ENCODE measurements around the gene VWC2. TPM values are rescaled to one million over a fixed set of nuclear protein-coding genes. Genes with fewer than 3 reads are reported as not detected.

VWC2 gene
- total and polyA plus RNA-seq, 2 donors (not counting 1 experiment from before 2014, with no cell fraction given) = not detected

GRCh38 chr7:49866076-49866735 lies 92.8 kb downstream of the VWC2 start:
- no peak for TF ChIP-seq EZH2 (IDR thresholded peaks at IDR 0.05; ENCODE audit: low read length, missing control alignments)
- TF ChIP-seq CTCF (conservative IDR thresholded peaks at IDR 0.05 in 1 of 2, IDR thresholded peaks at IDR 0.05 in 1 of 2; ENCODE audit: low read depth in 1 of 2, low read length in 2 of 2) = no peak
- no peaks in the 10 kb centered on the region for H4K20me1 ChIP-seq (ENCODE audit: control insufficient read depth, extremely low read depth, insufficient read depth, low read length)
- DNase-seq (ENCODE audit: low read depth in 2 of 2) = no peak
- no peaks in the 10 kb centered on the region for H3K27me3 ChIP-seq (ENCODE audit: control insufficient read depth, insufficient read depth, low read length)
- no peak overlapping the region for H3K4me2 ChIP-seq (ENCODE audit: extremely low read depth, insufficient read depth, low read length)
- H3K4me1 ChIP-seq (ENCODE audit: control insufficient read depth, extremely low read depth, insufficient read depth, low read length) = no peaks in the 10 kb centered on the region
- H3K4me3 ChIP-seq (replicated peaks in 1 of 4; ENCODE audit: control extremely low read depth in 1 of 4, insufficient read depth in 1 of 4, low read depth in 3 of 4, low read length in 4 of 4) = no peak overlapping the region
- no peak overlapping the region for H3K9ac ChIP-seq (ENCODE audit: insufficient read depth, low read length)
- no peaks in the 10 kb centered on the region for H3K36me3 ChIP-seq (ENCODE audit: control insufficient read depth, insufficient read depth, low read length)
- no peak overlapping the region for H3K27ac ChIP-seq (ENCODE audit: insufficient read depth, low read length)
- H2AFZ ChIP-seq (ENCODE audit: low read length) = no peak overlapping the region
- H3K79me2 ChIP-seq (ENCODE audit: control insufficient read depth, insufficient read depth, low read length) = no peaks in the 10 kb centered on the region
- H3K9me3 ChIP-seq (ENCODE audit: control insufficient read depth, insufficient read depth, low read depth, low read length) = no peaks in the 10 kb centered on the region

GRCh38 chr7:49866910-49867309 lies 93.5 kb downstream of the VWC2 start:
- Histone ChIP-seq H3K4me3 (replicated peaks in 1 of 4; ENCODE audit: control extremely low read depth in 1 of 4, insufficient read depth in 1 of 4, low read depth in 3 of 4, low read length in 4 of 4) (no peak overlapping the region), H3K36me3 (ENCODE audit: control insufficient read depth, insufficient read depth, low read length) (no peaks in the 10 kb centered on the region), H2AFZ (ENCODE audit: low read length) (no peak overlapping the region), H3K4me1 (ENCODE audit: control insufficient read depth, extremely low read depth, insufficient read depth, low read length) (no peaks in the 10 kb centered on the region), H3K9me3 (ENCODE audit: control insufficient read depth, insufficient read depth, low read depth, low read length) (no peaks in the 10 kb centered on the region), H4K20me1 (ENCODE audit: control insufficient read depth, extremely low read depth, insufficient read depth, low read length) (no peaks in the 10 kb centered on the region), H3K9ac (ENCODE audit: insufficient read depth, low read length) (no peak overlapping the region), H3K27me3 (ENCODE audit: control insufficient read depth, insufficient read depth, low read length) (no peaks in the 10 kb centered on the region), H3K79me2 (ENCODE audit: control insufficient read depth, insufficient read depth, low read length) (no peaks in the 10 kb centered on the region), H3K4me2 (ENCODE audit: extremely low read depth, insufficient read depth, low read length) (no peak overlapping the region), H3K27ac (ENCODE audit: insufficient read depth, low read length) (no peak overlapping the region)
- DNase-seq (ENCODE audit: low read depth in 2 of 2) = no peak
- TF ChIP-seq EZH2 (IDR thresholded peaks at IDR 0.05; ENCODE audit: low read length, missing control alignments) (no peak), CTCF (conservative IDR thresholded peaks at IDR 0.05 in 1 of 2, IDR thresholded peaks at IDR 0.05 in 1 of 2; ENCODE audit: low read depth in 1 of 2, low read length in 2 of 2) (no peak)

GRCh38 chr7:49873420-49873819 lies 100.0 kb downstream of the VWC2 start:
- no peaks in the 10 kb centered on the region for H3K9me3 ChIP-seq (ENCODE audit: control insufficient read depth, insufficient read depth, low read depth, low read length)
- no peaks in the 10 kb centered on the region for H3K4me1 ChIP-seq (ENCODE audit: control insufficient read depth, extremely low read depth, insufficient read depth, low read length)
- H3K4me2 ChIP-seq (ENCODE audit: extremely low read depth, insufficient read depth, low read length) = no peak overlapping the region
- H3K79me2 ChIP-seq (ENCODE audit: control insufficient read depth, insufficient read depth, low read length) = no peaks in the 10 kb centered on the region
- H3K27ac ChIP-seq (ENCODE audit: insufficient read depth, low read length) = no peak overlapping the region
- no peak overlapping the region for H2AFZ ChIP-seq (ENCODE audit: low read length)
- H4K20me1 ChIP-seq (ENCODE audit: control insufficient read depth, extremely low read depth, insufficient read depth, low read length) = no peaks in the 10 kb centered on the region
- H3K9ac ChIP-seq (ENCODE audit: insufficient read depth, low read length) = no peak overlapping the region
- DNase-seq (ENCODE audit: low read depth in 2 of 2) = no peak
- no peaks in the 10 kb centered on the region for H3K36me3 ChIP-seq (ENCODE audit: control insufficient read depth, insufficient read depth, low read length)
- TF ChIP-seq EZH2 (IDR thresholded peaks at IDR 0.05; ENCODE audit: low read length, missing control alignments) = no peak
- no peak for TF ChIP-seq CTCF (conservative IDR thresholded peaks at IDR 0.05 in 1 of 2, IDR thresholded peaks at IDR 0.05 in 1 of 2; ENCODE audit: low read depth in 1 of 2, low read length in 2 of 2)
- no peaks in the 10 kb centered on the region for H3K27me3 ChIP-seq (ENCODE audit: control insufficient read depth, insufficient read depth, low read length)
- H3K4me3 ChIP-seq (replicated peaks in 1 of 4; ENCODE audit: control extremely low read depth in 1 of 4, insufficient read depth in 1 of 4, low read depth in 3 of 4, low read length in 4 of 4) = no peak overlapping the region
